WTC11 (cell line): Measurements from ENCODE around the gene TDRD15. TPM values are rescaled to one million over a fixed set of nuclear protein-coding genes. Genes with fewer than 3 reads are reported as not detected.

Experiments
- ATAC-seq: fragments of 200-7000 bp; cut with Tn5 transposase; 2 replicates; pipeline ENCODE4 v1.10.0; 2021; ENCODE audit warnings: mild to moderate bottlenecking, moderate library complexity
- CTCF ChIA-PET: fragments of 300-600 bp; sonication (Branson Sonifier 250); formaldehyde crosslinking; loops from one replicate; lab custom pipeline; 2021; ENCODE audit warnings: antibody characterized with exemption; lab: Charles Lee
- POLR2A ChIA-PET: fragments of 350-600 bp; sonication (Branson Sonifier 250); formaldehyde crosslinking; loops from one replicate; lab custom pipeline; 2021; ENCODE audit warnings: antibody characterized with exemption; lab: Charles Lee
- DNase-seq: peaks from one replicate; pipeline ENCODE4 v3.0.0; 2021; ENCODE audit warnings: low spot score
- H3K27ac Mint-ChIP-seq: 2 replicates; pipeline ENCODE4 v1.8.0; 2021; ENCODE audit warnings: mixed read lengths
- H3K27me3 Mint-ChIP-seq: 2 replicates; pipeline ENCODE4 v1.8.0; 2021; ENCODE audit warnings: low read depth, mild to moderate bottlenecking, moderate library complexity, mixed read lengths
- H3K36me3 Mint-ChIP-seq: 2 replicates; pipeline ENCODE4 v1.8.0; 2021; ENCODE audit warnings: mixed read lengths
- H3K4me1 Mint-ChIP-seq: 2 replicates; pipeline ENCODE4 v1.8.0; 2022; ENCODE audit warnings: mixed read lengths
- H3K4me3 Mint-ChIP-seq: 2 replicates; pipeline ENCODE4 v1.8.0; 2021; ENCODE audit warnings: mild to moderate bottlenecking, moderate library complexity, mixed read lengths
- H3K9me3 Mint-ChIP-seq: 2 replicates; pipeline ENCODE4 v1.8.0; 2021; ENCODE audit warnings: mixed read lengths
- GRHL2 ChIP-seq: fragments of 250-450 bp; sonication (Bioruptor Pico); IDR thresholded peaks from 2 replicates; pipeline ENCODE4 v1.8.0; 2022; ENCODE audit warnings: mild to moderate bottlenecking, moderate library complexity; ENCODE audit not compliant: insufficient replicate concordance, severe bottlenecking
- GTF2I ChIP-seq: fragments of 250-450 bp; sonication (Bioruptor Pico); conservative IDR thresholded peaks from 2 replicates; pipeline ENCODE4 v1.4.0; 2021; ENCODE audit warnings: mild to moderate bottlenecking
- NFYB ChIP-seq: sonication (generic); formaldehyde crosslinking; conservative IDR thresholded peaks from 2 replicates; pipeline ENCODE4 v1.8.0; 2022; ENCODE audit warnings: low read depth, missing genetic modification reagents
- RORB ChIP-seq: fragments of 250-450 bp; sonication (Bioruptor Pico); IDR thresholded peaks from 2 replicates; pipeline ENCODE4 v1.9.0; 2021; ENCODE audit warnings: mild to moderate bottlenecking
- TEAD1 ChIP-seq: sonication (generic); formaldehyde crosslinking; IDR thresholded peaks from 2 replicates; pipeline ENCODE4 v1.8.0; 2022; ENCODE audit warnings: mild to moderate bottlenecking, missing genetic modification reagents
- ZNF263 ChIP-seq: sonication (generic); formaldehyde crosslinking; IDR thresholded peaks from 2 replicates; pipeline ENCODE4 v1.8.1; 2022; ENCODE audit warnings: low read depth, mild to moderate bottlenecking, moderate library complexity, missing genetic modification reagents
- ZNF423 ChIP-seq: fragments of 250-450 bp; sonication (Bioruptor Pico); IDR thresholded peaks from 2 replicates; pipeline ENCODE4 v2.1.2; 2022; ENCODE audit warnings: mild to moderate bottlenecking, moderate library complexity
- total RNA-seq: library from RNA; stranded (reverse); gene quantifications from 3 replicates; pipeline ENCODE4 v1.2.3, GENCODE V29; 2021
- TF ChIP-seq, protein P1 (sequence below): fragments of 250-450 bp; sonication (Bioruptor Pico); conservative IDR thresholded peaks from 2 replicates; pipeline ENCODE4 v1.9.0; 2021; ENCODE audit warnings: mild to moderate bottlenecking
- TF ChIP-seq, protein P2 (sequence below): sonication (generic); formaldehyde crosslinking; IDR thresholded peaks from 2 replicates; pipeline ENCODE4 v1.8.0; 2023; ENCODE audit warnings: missing genetic modification reagents, mild to moderate bottlenecking, borderline replicate concordance
- TF ChIP-seq, protein P3 (sequence below): sonication (generic); formaldehyde crosslinking; IDR thresholded peaks from 2 replicates; pipeline ENCODE4 v1.8.0; 2022; ENCODE audit warnings: mild to moderate bottlenecking, missing genetic modification reagents
- TF ChIP-seq, protein P4 (sequence below): sonication (generic); formaldehyde crosslinking; IDR thresholded peaks from 2 replicates; pipeline ENCODE4 v1.8.0; 2022; ENCODE audit warnings: mild to moderate bottlenecking, missing genetic modification reagents
- TF ChIP-seq, protein P5 (sequence below): sonication (generic); formaldehyde crosslinking; IDR thresholded peaks from 2 replicates; pipeline ENCODE4 v1.8.1; 2023; ENCODE audit warnings: mild to moderate bottlenecking, missing genetic modification reagents
- TF ChIP-seq, protein P6 (sequence below): sonication (generic); formaldehyde crosslinking; IDR thresholded peaks from 2 replicates; pipeline ENCODE4 v1.8.1; 2022; ENCODE audit warnings: mild to moderate bottlenecking, missing genetic modification reagents, moderate library complexity, borderline replicate concordance

Gene TDRD15
- total RNA-seq, 1 experiment from 2014 or later: not detected

DNA sequence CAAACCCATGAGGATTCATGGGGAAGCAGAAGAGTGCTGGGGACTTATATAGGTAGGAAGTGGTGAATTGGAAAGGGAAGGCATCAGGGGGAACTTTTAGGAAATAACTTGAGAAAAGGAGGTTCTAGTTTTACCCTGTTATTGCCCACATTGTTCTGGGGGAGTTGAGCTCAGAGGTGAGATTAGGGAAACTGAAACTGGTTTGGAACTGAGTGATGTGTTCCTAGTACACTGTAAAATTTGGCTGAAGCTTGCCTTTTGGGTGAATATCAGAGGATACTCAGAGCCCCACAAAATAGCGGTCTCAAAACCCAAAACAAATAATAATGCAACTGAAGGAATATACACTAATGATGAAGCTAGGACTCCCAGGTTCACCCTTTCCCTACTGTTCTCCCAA is 40.3 kb upstream of the TDRD15 start:
- CTCF ChIA-PET: interaction anchor here (0.6 kb wide), 1 partner anchor 1572 kb away, joined by 3 read pairs; no protein-coding TSS in a partner anchor
- ATAC-seq (no peak), DNase-seq (no peak)
- POLR2A ChIA-PET: no interaction called here
- Mint-ChIP-seq H3K9me3 (peaks cover 15% of the 10 kb centered on the region), H3K36me3 (no peaks in the 10 kb centered on the region), H3K4me3 (no peak overlapping the region), H3K4me1 (no peaks in the 10 kb centered on the region), H3K27me3 (no peaks in the 10 kb centered on the region), H3K27ac (no peak overlapping the region)
- no peak for TF ChIP-seq ZNF263 (CRISPR knock-in tag)
- no peak for TF ChIP-seq TEAD1
- TF ChIP-seq, protein P1, sequence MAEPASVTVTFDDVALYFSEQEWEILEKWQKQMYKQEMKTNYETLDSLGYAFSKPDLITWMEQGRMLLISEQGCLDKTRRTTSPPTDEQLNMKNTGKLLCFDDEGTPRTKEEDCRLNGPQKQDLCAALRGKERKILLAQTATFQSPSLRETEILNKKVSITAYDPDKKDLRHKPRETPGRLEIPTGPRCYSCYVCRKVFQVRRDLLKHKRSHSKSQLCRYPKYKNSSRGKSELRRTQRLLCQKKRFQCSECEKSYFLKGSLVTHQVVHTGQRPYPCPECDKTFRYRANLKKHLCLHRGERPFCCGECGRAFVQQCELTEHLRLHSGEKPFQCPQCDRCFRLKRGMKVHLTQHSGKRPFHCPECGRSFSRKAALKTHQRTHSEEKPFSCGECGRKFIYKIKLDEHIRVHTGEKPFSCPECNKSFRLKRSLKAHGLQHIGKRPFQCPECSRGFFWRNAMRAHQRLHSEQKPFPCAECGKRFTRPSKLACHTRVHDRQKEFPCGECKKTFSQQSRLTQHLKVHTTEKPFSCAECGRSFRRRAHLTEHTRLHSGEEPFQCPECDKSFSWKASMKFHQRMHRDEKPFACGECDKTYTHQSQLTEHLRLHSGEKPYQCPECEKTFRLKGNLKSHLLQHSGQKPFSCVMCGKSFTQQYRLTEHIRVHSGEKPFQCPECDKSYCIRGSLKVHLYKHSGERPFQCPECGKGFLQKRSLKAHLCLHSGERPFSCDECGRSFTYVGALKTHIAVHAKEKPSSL (CRISPR knock-in tag): no peak
- TF ChIP-seq RORB: no peak
- TF ChIP-seq GRHL2 (CRISPR knock-in tag): no peak
- no peak for TF ChIP-seq ZNF423 (CRISPR knock-in tag)
- TF ChIP-seq, protein P2, sequence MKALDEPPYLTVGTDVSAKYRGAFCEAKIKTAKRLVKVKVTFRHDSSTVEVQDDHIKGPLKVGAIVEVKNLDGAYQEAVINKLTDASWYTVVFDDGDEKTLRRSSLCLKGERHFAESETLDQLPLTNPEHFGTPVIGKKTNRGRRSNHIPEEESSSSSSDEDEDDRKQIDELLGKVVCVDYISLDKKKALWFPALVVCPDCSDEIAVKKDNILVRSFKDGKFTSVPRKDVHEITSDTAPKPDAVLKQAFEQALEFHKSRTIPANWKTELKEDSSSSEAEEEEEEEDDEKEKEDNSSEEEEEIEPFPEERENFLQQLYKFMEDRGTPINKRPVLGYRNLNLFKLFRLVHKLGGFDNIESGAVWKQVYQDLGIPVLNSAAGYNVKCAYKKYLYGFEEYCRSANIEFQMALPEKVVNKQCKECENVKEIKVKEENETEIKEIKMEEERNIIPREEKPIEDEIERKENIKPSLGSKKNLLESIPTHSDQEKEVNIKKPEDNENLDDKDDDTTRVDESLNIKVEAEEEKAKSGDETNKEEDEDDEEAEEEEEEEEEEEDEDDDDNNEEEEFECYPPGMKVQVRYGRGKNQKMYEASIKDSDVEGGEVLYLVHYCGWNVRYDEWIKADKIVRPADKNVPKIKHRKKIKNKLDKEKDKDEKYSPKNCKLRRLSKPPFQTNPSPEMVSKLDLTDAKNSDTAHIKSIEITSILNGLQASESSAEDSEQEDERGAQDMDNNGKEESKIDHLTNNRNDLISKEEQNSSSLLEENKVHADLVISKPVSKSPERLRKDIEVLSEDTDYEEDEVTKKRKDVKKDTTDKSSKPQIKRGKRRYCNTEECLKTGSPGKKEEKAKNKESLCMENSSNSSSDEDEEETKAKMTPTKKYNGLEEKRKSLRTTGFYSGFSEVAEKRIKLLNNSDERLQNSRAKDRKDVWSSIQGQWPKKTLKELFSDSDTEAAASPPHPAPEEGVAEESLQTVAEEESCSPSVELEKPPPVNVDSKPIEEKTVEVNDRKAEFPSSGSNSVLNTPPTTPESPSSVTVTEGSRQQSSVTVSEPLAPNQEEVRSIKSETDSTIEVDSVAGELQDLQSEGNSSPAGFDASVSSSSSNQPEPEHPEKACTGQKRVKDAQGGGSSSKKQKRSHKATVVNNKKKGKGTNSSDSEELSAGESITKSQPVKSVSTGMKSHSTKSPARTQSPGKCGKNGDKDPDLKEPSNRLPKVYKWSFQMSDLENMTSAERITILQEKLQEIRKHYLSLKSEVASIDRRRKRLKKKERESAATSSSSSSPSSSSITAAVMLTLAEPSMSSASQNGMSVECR: no peak
- TF ChIP-seq, protein P3, sequence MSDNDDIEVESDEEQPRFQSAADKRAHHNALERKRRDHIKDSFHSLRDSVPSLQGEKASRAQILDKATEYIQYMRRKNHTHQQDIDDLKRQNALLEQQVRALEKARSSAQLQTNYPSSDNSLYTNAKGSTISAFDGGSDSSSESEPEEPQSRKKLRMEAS: no peak

DNA sequence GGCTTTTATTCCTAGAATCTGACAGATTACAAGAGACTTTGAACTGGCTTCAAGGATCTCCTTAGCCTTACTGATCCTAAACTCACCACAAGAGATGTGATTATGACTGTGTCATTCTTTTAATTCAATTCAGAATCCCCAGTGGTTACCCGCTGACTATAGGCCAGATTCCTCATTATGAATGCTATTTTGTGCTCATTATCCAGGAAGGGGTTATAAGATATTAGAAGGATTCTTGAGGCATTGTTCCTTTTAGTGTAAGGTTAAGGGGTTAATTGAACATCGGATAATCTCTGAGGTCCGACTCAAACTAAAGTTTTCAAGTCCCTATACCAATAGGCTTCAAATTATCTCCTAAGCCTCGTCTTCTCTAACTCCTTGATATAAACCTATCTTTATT is 39.4 kb upstream of the TDRD15 start:
- H3K9me3 Mint-ChIP-seq: peaks cover 8% of the 10 kb centered on the region
- H3K4me1 Mint-ChIP-seq: no peaks in the 10 kb centered on the region
- no peak overlapping the region for H3K27ac Mint-ChIP-seq
- TF ChIP-seq, protein P4, sequence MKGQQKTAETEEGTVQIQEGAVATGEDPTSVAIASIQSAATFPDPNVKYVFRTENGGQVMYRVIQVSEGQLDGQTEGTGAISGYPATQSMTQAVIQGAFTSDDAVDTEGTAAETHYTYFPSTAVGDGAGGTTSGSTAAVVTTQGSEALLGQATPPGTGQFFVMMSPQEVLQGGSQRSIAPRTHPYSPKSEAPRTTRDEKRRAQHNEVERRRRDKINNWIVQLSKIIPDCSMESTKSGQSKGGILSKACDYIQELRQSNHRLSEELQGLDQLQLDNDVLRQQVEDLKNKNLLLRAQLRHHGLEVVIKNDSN (CRISPR knock-in tag): no peak
- TF ChIP-seq GTF2I (CRISPR knock-in tag): no peak
- TF ChIP-seq NFYB (CRISPR knock-in tag): no peak
- TF ChIP-seq, protein P5, sequence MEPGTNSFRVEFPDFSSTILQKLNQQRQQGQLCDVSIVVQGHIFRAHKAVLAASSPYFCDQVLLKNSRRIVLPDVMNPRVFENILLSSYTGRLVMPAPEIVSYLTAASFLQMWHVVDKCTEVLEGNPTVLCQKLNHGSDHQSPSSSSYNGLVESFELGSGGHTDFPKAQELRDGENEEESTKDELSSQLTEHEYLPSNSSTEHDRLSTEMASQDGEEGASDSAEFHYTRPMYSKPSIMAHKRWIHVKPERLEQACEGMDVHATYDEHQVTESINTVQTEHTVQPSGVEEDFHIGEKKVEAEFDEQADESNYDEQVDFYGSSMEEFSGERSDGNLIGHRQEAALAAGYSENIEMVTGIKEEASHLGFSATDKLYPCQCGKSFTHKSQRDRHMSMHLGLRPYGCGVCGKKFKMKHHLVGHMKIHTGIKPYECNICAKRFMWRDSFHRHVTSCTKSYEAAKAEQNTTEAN (CRISPR knock-in tag): no peak
- TF ChIP-seq, protein P6, sequence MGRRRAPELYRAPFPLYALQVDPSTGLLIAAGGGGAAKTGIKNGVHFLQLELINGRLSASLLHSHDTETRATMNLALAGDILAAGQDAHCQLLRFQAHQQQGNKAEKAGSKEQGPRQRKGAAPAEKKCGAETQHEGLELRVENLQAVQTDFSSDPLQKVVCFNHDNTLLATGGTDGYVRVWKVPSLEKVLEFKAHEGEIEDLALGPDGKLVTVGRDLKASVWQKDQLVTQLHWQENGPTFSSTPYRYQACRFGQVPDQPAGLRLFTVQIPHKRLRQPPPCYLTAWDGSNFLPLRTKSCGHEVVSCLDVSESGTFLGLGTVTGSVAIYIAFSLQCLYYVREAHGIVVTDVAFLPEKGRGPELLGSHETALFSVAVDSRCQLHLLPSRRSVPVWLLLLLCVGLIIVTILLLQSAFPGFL (CRISPR knock-in tag): no peak
- H3K4me3 Mint-ChIP-seq: no peak overlapping the region
- POLR2A ChIA-PET: no interaction called here
- CTCF ChIA-PET: no interaction called here
- DNase-seq (no peak), ATAC-seq (no peak)
- no peaks in the 10 kb centered on the region for H3K27me3 Mint-ChIP-seq
- no peaks in the 10 kb centered on the region for H3K36me3 Mint-ChIP-seq
